Measurements from ENCODE around the gene MED29.
"Not testable (repeated sequence)": the region's sequence is repeated elsewhere in the genome, so short reads cannot be mapped to it uniquely, and the experiment has no call there.

The MED29 gene

DNA sequence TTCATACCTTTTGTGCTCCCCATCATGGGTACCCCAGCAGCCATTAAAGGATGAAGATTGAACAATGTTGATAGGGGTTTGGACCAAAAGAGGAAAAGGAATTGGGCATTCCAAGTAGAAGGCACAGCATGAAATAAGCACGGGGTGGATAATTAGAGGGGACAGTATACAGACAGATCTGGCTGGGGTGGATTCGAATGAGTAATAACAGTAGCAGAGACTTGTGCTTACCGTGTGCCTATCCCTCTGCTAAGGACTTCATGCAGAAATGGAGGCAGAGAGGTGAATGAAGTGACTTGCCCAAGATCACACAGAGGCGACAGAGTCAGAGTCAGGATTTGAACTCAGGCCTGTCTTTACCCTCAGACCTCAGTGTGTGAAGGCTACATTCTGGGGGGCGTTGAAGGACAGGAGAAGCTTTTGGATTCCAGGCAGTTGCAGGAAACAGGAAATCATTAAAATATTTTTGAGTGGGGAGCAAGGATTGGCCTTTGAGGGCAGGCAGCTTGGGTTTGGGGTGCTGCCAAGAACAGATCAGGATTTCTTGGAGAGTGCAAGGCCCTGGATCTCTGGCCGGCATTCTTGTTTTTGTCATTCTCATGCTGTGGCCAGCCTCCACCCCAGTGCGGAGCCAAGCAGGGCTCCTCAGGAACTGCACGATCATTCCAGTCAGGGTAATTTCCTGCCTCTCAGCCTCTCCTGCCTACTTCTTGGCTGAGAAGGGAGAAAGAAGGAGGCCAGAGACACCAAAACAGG, 19.0 kb upstream of the MED29 start:
- DNase-seq = no peak

GRCh38 chr19:39372941-39373340, 18.2 kb upstream of the MED29 start:
- DNase-seq = no peak

GRCh38 chr19:39375929-39376328, 15.2 kb upstream of the MED29 start:
- DNase-seq = no peak

DNA sequence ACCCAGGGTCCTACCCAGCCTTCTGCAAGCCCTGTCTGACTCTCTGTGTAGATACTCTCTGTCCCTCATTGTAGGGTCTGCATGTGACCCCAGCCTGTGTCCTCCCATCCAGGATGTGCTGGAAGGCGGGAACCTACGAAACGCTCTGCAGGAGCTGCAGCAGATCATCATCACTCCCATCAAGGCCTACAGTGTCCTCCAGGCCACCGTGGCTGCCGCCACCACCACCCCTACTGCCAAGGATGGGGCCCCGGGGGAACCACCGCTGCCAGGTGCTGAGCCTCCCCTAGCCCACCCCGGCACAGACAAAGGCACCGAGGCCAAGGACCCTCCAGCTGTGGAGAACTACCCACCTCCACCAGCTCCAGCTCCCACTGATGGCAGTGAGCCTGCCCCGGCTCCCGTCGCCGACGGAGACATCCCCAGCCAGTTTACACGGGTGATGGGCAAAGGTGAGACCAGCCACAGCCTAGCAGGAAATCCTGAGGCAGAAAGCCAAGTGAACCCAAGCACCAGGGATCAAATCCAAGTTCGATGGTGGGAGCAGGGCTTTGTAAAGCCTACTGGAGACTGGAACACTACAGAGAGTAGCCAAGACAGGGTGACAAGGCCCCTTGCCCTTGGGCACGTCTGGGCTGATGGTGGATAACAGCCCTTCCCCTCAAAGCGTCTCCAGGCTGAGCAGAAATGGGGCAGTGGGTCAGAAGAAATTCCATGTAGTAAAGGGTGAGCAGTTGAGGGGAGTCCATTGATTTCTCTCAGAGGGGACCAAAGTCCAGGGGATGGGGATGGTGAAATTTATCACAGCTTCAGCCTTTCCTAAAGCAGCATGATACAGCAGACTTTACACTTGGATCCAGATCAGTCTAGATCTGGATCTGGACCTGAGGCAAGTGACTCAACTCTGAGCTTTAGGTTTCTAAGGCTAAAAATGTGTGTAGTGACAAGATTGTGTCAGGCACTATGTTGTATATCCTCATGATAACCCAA, 13.5 kb upstream of the MED29 start:
- no peak for DNase-seq

GRCh38 chr19:39379366-39379765, 11.8 kb upstream of the MED29 start:
- DNase-seq = not testable (repeated sequence)

- no peak for DNase-seq
These were observed 11.2 kb upstream of the MED29 start for GRCh38 chr19:39379865-39380396.

- DNase-seq = no peak
These were observed 10.4 kb upstream of the MED29 start for GRCh38 chr19:39380521-39381502.

DNA sequence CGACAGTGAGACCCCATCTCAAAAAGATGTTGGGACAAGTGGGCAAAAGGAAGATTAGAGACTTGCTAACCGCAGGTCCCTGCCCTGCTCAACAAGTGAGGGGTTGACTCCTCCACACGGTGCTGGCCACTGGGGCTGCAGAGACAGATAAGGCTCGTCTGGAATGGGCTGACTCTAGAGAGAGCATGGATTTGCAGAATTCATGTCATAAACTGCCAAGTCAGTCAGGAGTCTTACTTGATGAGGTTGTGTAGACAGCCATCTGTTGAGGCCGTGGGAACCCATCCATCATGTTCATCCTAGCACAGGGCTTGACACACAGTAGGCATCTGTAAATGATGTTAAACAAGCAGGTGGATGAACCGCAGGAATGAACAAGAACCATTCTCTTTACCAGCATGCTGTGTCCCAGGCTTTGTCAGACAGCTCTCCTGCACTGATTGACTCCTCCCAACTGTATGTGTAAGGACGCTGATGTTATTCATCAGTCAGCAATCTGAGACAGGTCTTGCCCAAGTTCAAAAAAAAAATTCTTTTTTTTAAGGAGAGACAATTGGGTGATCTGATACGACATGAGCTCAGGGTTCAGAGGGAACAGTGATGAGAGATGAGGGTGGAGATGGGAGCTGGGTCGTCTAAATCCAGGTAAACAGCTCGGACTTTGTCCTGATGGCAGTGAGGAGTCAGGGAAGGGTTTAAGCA, 9.1 kb upstream of the MED29 start:
- no peak for DNase-seq

GRCh38 chr19:39382991-39383828, 8.0 kb upstream of the MED29 start:
- no peak for DNase-seq

GRCh38 chr19:39384839-39385568, 6.2 kb upstream of the MED29 start:
- no peak for DNase-seq

DNA sequence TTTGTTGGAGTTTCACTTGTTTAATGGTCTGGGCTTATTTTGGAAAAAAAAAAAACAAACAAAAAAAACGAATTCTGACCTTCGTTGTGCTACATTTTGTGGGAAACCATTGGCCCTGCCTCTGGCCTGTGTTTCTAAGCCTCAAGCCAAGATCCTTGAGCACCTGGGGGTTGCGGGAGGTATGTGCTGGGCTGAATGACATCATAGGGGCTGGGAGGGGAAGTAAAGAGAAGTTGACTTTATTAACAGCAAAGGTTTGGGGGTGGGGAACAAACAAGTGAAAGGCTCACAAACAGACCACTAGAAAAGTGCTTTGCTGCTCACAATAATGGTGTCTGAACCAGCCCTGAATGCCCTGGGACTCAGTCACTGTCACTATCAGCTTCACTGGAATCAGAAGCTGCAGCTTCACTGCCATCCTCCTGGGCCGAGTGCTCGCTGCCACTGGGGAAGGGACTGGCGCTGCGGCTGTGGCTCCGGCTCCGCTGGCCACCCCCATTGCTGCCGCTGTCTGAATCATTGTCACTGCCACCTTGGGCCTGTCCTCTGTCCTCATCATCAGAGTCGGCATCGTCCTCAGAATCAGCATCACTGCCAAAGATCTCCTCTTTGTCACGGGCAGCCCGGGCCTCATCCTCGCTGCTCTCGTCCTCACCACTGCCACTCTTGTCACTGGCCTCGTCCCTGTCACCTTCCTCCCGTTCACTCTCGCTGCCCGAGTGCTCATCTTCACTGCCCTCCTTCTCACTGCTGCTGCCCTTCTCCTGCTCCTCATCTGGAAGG, 5.4 kb upstream of the MED29 start:
- no peak for DNase-seq

- no peak for DNase-seq
These were observed 4.6 kb upstream of the MED29 start for GRCh38 chr19:39386557-39386956.

DNA sequence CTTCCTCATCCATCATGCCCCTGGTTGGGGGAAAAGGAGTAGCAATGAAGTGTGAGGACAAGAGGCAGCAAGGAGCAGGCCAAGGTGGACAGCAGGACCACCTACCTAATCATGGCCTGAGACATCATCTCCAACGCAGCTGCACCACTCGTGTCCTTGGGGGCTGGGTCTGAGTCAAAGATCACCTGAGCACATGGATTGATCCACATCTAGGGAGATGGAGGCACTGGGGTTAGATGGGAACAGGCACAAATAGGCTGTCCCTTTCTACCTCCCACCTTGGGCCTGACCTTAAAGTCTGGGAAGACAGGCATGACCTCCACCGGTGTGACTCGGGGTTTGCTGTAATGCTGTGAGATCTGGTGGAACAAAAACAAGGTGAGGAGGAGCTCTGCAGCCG, 2.5 kb upstream of the MED29 start:
- no peak for DNase-seq

- no peak for DNase-seq
These were observed 1.4 kb upstream of the MED29 start for GRCh38 chr19:39389631-39390414.

- DNase-seq = peak; percentile 79
These were observed 777 bp upstream of the MED29 start for GRCh38 chr19:39390451-39390750.

DNA sequence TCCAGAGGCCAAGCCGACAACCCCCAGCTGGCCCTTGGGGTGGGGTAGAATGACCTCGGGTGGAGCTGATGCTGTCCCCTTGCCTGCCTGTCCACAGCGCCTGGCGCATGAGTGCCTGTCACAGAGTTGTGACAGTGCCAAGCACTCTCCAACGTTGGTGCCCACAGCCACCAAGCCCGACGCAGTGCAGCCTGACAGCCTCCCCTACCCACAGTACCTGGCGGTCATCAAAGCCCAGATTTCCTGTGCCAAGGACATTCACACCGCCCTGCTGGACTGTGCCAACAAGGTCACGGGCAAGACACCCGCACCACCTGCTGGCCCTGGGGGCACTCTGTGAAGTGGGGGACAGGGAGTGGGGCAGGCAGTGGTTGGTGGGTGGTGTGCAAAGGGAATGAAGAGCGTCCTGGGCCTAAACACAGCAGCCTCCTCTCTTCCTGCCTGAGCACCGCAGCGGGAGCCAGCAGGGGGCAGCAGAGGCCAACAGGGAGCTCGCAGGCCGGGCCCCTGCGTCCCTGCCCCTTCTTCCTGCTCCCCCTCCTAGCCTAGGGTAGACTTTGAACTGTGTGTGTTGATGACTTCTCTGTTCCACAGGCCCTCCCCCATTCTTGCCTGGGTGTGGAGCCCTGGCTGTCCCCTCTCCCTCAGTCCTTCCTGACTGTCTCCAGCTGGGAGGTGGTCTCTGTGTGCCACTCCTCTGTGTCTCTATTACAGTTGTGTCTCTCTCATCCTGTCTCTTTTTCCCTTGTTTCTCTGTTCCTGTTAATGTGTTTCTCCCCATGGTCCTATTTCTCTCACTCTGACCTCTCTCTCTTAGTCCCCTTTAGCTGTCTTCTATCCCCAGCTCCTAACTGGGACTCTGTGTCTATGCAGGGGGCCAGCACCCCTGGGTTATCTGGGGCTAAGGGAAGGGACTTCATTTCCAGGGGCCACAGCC, 6.5 kb downstream of the MED29 start:
- peak; percentile 93 for DNase-seq

DNA sequence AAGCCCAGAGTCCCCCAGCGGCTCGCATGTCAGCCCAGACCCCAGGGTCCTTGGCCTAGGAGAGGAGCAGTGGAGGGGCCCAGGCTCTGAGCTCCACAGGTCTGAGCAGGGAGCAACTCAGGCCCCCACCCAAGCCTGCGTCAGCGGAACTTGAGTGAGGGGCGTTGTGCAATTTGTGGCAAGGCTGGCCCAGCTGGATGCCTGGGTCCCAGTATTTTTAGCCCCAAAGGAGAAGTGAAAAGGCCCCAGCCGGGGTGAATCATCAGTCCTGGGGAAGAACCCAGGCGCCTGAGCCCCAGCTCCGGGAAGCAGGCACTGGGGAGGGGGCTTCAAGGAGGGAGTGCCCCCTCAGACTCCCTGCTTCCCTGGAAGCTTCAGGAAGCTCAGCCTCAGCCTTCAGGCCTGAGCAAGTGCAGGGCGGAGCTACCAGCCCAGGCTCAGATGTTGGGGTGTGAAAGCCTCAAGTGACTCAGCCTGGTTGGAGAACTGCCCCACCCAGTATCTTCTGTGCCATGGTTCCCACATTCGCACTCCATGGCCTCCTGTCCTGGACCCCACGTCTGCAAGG, 7.2 kb downstream of the MED29 start:
- DNase-seq = peak; percentile 65

All from stimulated activated CD4-positive, alpha-beta T cell treated with anti-CD3 and anti-CD28 coated beads, Interleukin-4, amount 100 ng/mL, for 24 hours (primary cell).